ENCODE results near the gene MCM6. TPM values are rescaled to one million over a fixed set of nuclear protein-coding genes. Genes with fewer than 3 reads are reported as not detected.
"Not testable (repeated sequence)": the region's sequence is repeated elsewhere in the genome, so short reads cannot be mapped to it uniquely, and the experiment has no call there.

Gene MCM6
- total RNA-seq, 8 experiments from 2014 or later, result 9.1 to 124 (median 19.0) TPM

DNA sequence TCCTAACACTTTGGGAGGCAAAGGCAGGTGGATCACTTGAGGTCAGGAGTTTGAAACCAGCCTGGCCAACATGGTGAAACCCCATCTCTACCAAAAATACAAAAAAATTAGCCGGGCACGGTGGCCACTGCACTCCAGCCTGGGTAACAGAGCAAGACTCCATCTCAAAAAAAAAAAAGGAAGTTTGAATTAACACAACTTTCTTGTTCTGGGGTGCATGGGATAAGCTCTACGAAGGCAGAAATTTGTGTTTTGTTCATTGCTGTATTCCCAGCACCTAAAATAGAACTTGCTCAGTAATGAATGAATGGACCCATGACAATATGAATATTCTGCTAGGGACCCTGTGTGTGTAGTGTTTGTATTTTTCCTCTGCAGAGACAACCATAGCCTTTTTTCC is 68.4 kb downstream of the MCM6 start:
- WGBS, 10 experiments, result 71 to 100% (median 79%) methylated on average over 1 to 3 of the region's 3 CpGs; no CpG with 5 or more reads in 2 of the 10 experiments

DNA sequence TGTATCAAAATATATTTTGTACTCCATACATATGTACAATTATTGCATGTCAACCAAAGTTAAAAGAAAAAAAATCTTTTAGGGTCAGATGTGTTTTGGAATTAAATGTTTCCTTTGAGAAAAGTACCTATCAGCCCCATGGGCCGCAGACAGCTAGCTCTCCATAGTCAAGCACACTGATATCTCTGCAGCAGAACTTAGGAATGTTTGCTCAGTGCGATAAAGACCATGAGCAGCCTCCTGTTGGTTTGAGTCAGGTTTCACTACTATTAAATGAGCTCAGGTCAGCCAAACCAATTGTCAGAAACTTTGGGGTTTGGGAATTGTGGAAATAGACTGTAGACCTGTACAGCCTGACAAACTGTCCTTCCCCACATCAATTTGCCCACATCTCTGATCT is 73.0 kb downstream of the MCM6 start:
- no peak for ATAC-seq (replicated peaks in 6 of 8)
- no peaks in the 10 kb centered on the region for H3K4me1 ChIP-seq (replicated peaks in 1 of 2)
- no peak overlapping the region for H3K4me3 ChIP-seq
- no peak overlapping the region for H3K27ac ChIP-seq
- 50 to 100% (median 100%) methylated on average over 1 to 2 of the region's 2 CpGs; no CpG with 5 or more reads in 5 of the 10 experiments for WGBS, 10 experiments
- in situ Hi-C loops (cut with MboI; ENCODE audit: low pct_unique_long_range_greater_than_20kb in 2 of 9, low sequenced_read_pairs in 9 of 9, unreplicated experiment in 9 of 9), result no loop called here

More for the DNA sequence above, 68.4 kb downstream of the MCM6 start:
- H3K27ac ChIP-seq; in situ Hi-C loops (cut with MboI; ENCODE audit: low pct_unique_long_range_greater_than_20kb in 2 of 9, low sequenced_read_pairs in 9 of 9, unreplicated experiment in 9 of 9); H3K4me1 ChIP-seq (replicated peaks in 1 of 2); ATAC-seq (replicated peaks in 6 of 8); H3K4me3 ChIP-seq: not testable (repeated sequence)

DNA sequence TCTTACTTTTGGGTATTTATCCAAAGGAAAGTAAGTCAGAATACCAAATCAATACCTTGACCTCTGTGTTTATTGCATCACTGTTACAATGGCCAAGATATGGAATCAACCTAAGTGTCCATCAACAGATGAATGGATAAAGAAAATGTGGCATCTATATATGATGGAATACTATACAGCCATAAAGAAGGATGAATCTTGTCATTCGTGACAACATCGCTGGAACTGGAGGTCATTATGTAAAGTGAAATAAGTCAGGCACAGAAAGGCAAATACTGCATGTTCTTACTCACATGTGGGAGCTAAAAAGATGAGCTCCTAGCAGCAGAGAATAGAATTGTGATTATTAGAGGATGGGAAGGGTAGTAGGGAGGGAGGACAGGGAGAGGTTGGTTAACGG is 73.9 kb downstream of the MCM6 start:
- H3K27ac ChIP-seq, result no peak overlapping the region
- 0 to 93% (median 62%) methylated on average over 1 to 3 of the region's 3 CpGs for WGBS, 10 experiments
- no peak overlapping the region for H3K4me3 ChIP-seq
- H3K4me1 ChIP-seq (replicated peaks in 1 of 2), result no peaks in the 10 kb centered on the region
- no peak for ATAC-seq (replicated peaks in 6 of 8)
- in situ Hi-C loops (cut with MboI; ENCODE audit: low pct_unique_long_range_greater_than_20kb in 2 of 9, low sequenced_read_pairs in 9 of 9, unreplicated experiment in 9 of 9), result no loop called here

DNA sequence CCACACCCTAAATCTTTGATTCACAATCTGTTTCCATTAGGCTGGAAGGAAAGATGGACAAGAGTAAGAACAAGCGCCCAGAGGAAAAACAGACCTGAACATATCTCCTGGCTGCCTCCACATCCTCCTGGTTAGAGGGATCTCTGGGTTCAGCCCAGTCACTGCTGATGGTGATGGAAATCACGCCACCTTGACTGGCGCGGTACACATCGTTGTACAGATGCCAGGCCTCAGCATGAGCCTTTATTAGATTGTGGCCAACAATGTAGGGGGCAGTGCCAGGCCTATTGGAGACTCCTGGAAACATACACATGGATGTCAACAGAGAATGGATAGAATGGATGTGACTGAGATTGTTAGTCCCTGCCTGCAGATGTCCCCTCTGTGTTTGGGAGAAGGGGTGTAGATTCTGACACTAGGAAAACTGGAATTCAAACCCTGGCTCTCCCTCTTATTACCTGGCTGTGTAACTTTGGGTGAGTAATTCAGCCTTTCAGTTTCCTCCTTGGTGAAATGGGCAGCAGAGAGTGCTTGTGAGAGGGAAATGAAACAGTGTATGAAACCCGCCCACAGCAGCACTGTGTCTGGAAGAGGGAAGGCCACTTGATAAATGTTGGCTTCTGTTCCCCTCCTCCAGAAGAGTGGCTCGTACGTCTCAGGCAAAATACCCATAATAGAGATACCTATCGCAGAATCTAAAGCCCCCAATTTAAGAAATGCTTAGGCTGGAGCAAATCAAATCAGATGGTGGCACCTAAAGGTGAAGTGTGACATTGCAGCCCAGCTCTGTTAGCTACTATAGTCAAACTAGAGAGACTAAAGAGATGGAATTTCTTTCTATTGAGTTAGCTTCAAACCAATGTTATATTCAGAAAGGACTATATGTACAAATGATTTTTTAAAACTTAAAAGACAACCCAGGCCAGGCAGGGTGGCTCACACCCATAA is 75.5 kb downstream of the MCM6 start:
- H3K27ac ChIP-seq, result no peak overlapping the region
- WGBS, 10 experiments, result 41 to 93% (median 74%) methylated on average over 3 to 9 of the region's 9 CpGs; no CpG with 5 or more reads in 3 of the 10 experiments
- no peak for ATAC-seq (replicated peaks in 6 of 8)

DNA sequence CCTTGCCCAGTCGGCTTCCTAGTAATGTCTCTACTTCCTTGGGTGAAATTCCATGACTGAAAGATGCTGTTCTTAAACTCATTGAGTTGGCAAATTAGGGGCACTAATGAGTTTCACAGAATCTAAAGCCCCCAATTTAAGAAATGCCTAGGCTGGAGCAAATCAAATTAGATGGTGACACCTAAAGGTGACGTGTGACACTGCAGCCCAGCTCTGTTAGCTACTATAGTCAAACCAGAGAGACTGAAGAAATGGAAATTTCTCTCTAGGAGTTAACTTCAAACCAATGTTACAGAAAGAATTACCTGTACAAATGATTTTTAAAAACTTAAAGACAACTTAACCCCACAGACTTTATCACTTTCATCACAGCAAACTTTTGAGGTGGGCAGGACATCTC is 76.5 kb downstream of the MCM6 start:
- WGBS, 10 experiments, result 17 to 63% (median 33%) methylated on average over 1 to 2 of the region's 2 CpGs; no CpG with 5 or more reads in 5 of the 10 experiments
- no peak for ATAC-seq (replicated peaks in 6 of 8)
- H3K27ac ChIP-seq, result no peak overlapping the region
- H3K4me1 ChIP-seq (replicated peaks in 1 of 2), result no peaks in the 10 kb centered on the region
- H3K4me3 ChIP-seq, result no peak overlapping the region
- in situ Hi-C loops (cut with MboI; ENCODE audit: low pct_unique_long_range_greater_than_20kb in 2 of 9, low sequenced_read_pairs in 9 of 9, unreplicated experiment in 9 of 9), result no loop called here

More for the DNA sequence above, 75.5 kb downstream of the MCM6 start:
- H3K4me3 ChIP-seq, result no peak overlapping the region
- no peaks in the 10 kb centered on the region for H3K4me1 ChIP-seq (replicated peaks in 1 of 2)
- in situ Hi-C loops (cut with MboI; ENCODE audit: low pct_unique_long_range_greater_than_20kb in 2 of 9, low sequenced_read_pairs in 9 of 9, unreplicated experiment in 9 of 9), result no loop called here

DNA sequence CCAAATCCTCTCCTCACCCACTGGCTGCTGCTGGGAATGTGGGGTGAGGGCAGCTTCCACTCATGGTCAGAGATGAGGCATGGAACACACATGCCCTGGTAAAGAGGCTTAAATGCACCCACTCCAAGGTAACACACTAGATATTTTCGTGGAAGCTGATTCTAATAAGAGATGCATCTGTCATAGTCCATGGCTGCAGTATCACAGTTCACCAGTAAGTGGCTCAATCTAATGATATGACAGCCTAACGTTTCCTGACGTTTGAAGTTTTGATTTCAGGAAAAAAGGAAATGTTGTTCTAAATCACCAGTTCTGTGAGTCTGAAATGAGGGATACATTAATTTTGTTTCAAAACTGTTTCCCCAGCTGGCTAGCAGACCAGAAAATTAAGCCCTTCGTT is 77.5 kb downstream of the MCM6 start:
- in situ Hi-C loops (cut with MboI; ENCODE audit: low pct_unique_long_range_greater_than_20kb in 2 of 9, low sequenced_read_pairs in 9 of 9, unreplicated experiment in 9 of 9), result no loop called here
- Histone ChIP-seq H3K4me3 (no peak overlapping the region), H3K4me1 (replicated peaks in 1 of 2) (no peaks in the 10 kb centered on the region), H3K27ac (no peak overlapping the region)
- peak in 2 of 8 experiments; percentile 10 to 16 for ATAC-seq (replicated peaks in 6 of 8)
- WGBS, 10 experiments, result 7 to 100% (median 56%) methylated on average over 1 to 4 of the region's 4 CpGs; no CpG with 5 or more reads in 1 of the 10 experiments

DNA sequence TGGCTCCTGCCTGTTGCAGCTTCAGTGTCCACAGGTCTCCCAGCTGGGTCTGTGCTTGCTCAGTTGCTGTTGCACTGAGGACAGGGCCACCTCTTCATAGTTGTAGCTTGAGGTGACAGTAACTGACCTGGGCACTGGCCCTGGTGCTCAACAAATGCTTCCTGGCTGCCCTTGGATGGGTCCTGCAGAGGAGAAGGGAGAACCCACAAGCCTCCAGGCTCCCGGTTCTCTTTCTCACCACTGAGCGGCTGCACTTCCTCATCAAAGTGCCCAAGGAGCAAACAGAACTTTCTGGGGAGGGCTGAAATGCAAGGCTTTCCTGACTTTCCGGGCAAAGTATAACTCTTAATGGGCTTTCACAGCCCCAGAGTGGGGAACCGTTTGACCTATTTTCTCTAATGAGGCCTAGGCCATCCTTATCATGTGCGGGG is 78.0 kb downstream of the MCM6 start:
- 100% methylated on average over 3 of the region's 5 CpGs; no CpG with 5 or more reads in 9 of the 10 experiments for WGBS, 10 experiments
- no peak overlapping the region for H3K27ac ChIP-seq

DNA sequence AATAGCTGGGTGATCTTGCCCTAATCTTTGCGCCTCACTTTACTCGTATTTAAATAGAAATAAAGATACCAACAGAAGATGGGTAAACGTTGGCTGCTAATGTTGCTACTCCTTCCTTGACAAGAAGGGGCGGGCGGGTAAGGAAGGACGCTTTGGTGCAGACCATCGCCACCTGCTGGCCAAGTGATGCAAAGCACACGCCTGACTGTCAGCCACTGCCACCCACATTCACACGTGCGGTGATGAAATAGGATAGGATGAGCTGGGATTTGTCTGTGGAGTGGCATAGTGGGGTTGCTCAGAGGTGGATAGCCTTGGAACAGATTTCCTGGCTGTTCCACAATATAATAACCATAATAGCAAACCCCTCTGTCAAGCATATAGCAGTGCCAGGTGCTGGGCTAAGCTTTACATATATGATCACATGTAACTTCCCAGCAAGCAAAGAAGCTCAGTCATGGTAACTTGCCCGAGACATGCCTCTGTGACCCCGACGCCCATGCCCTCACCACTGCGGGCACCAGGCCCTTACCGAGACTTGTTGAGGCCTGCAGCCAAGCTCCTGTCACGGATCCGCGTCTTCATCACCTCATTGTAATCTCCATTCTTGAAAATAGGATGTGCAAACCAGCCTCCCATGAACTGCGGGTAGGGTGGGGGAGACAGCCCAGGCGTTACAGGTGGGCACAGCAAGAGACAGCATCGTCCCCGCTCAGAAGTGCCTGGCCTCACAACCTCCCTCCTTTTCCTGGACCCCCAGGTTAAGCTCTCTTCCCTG is 78.6 kb downstream of the MCM6 start:
- in situ Hi-C loops (cut with MboI; ENCODE audit: low pct_unique_long_range_greater_than_20kb in 2 of 9, low sequenced_read_pairs in 9 of 9, unreplicated experiment in 9 of 9), result no loop called here
- H3K4me1 ChIP-seq (replicated peaks in 1 of 2), result no peaks in the 10 kb centered on the region
- peak; percentile 43 to 95 (median 87) for ATAC-seq (replicated peaks in 6 of 8)
- no peak overlapping the region for H3K27ac ChIP-seq
- no peak overlapping the region for H3K4me3 ChIP-seq
- 25 to 80% (median 59%) methylated on average over 1 to 6 of the region's 22 CpGs; no CpG with 5 or more reads in 7 of the 10 experiments for WGBS, 10 experiments

More for the DNA sequence above, 78.0 kb downstream of the MCM6 start:
- in situ Hi-C loops (cut with MboI; ENCODE audit: low pct_unique_long_range_greater_than_20kb in 2 of 9, low sequenced_read_pairs in 9 of 9, unreplicated experiment in 9 of 9), result no loop called here
- no peaks in the 10 kb centered on the region for H3K4me1 ChIP-seq (replicated peaks in 1 of 2)
- H3K4me3 ChIP-seq, result no peak overlapping the region
- no peak for ATAC-seq (replicated peaks in 6 of 8)

DNA sequence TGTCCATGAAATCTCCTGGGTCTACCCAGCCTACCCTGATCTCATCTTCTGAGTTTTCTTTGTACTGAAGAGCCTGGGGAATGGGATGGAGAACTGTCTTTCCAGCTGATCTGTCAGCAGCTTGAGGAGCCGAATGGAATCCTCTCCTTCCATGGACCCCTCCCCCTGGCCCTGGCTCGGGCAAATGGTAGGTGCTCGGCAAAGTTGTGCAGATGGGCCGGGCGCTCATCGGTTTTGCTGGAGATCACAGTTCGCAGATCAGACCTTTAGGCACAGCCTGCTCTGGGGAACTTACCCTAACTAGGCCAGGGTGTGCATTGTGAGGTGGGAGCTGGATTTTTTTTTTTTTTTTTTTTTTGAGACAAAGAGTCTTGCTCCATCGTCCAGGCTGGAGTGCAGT is 79.6 kb downstream of the MCM6 start:
- Histone ChIP-seq H3K27ac (no peak overlapping the region), H3K4me1 (replicated peaks in 1 of 2) (no peaks in the 10 kb centered on the region), H3K4me3 (no peak overlapping the region)
- WGBS, 10 experiments, result 50 to 100% (median 97%) methylated on average over 1 to 3 of the region's 8 CpGs; no CpG with 5 or more reads in 6 of the 10 experiments
- in situ Hi-C loops (cut with MboI; ENCODE audit: low pct_unique_long_range_greater_than_20kb in 2 of 9, low sequenced_read_pairs in 9 of 9, unreplicated experiment in 9 of 9), result no loop called here
- no peak for ATAC-seq (replicated peaks in 6 of 8)

DNA sequence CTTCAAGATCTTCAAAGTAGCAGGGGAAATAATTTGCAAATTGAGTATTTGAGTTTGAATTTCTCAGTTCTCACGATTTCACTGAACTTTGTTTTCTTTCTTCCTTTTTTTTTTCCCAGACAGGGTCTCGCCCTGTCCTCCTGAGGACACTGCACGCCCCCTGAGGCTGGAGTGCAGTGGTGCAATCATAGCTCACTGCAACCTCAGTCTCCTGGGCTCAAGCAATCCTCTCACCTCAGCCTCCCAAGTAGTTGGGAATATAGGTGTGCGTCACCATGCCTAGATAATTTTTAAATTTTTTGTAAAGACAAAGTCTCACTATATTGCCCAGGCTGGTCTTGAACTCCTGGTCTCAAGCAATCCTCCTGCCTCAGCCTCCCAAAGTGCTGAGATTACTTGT is 80.6 kb downstream of the MCM6 start:
- 19 to 100% (median 80%) methylated on average over 1 to 4 of the region's 4 CpGs for WGBS, 10 experiments
- not testable (repeated sequence) for H3K4me1 ChIP-seq (replicated peaks in 1 of 2); ATAC-seq (replicated peaks in 6 of 8)

DNA sequence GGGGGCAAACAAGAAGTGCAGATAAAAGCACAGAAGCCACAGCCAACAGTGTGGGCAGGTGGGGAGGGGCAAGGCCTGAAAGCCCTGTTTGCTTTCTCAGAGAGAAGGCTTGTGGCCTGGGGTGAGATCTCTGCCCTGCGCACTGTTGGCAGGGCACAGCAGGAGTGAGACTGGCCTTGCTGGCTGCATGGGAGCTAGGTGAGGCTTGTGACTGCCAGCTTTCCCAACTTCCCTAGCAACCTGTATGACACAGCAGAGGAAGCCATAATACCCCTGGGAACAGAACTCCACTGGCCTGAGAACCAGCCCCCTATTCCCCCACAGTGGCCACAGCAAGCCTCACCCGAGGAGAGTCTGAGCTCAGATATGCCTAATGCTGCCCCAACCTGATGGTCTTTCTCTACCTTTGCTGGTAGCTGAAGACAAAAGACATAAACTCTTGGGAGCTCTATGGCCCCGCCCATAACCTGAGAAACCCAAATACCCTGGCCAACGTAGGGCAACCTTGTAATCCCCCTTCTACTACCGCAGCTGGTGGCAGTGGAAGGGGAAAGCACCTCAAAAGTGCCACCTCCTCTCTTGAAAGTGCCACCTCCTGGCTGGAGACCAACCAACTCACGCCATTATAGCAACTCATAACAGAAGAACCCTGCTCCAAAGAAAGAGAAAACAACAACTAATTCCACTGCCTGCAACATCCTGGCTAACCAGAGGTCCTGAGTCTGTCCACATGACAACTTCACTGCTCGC is 83.7 kb downstream of the MCM6 start:
- H3K4me3 ChIP-seq, result no peak overlapping the region
- no peak overlapping the region for H3K27ac ChIP-seq
- 0 to 100% (median 69%) methylated on average over 1 to 4 of the region's 7 CpGs; no CpG with 5 or more reads in 3 of the 10 experiments for WGBS, 10 experiments
- no peaks in the 10 kb centered on the region for H3K4me1 ChIP-seq (replicated peaks in 1 of 2)
- ATAC-seq (replicated peaks in 6 of 8), result no peak
- in situ Hi-C loops (cut with MboI; ENCODE audit: low pct_unique_long_range_greater_than_20kb in 2 of 9, low sequenced_read_pairs in 9 of 9, unreplicated experiment in 9 of 9), result no loop called here

More for the DNA sequence above, 80.6 kb downstream of the MCM6 start:
- H3K4me3 ChIP-seq; H3K27ac ChIP-seq; in situ Hi-C loops (cut with MboI; ENCODE audit: low pct_unique_long_range_greater_than_20kb in 2 of 9, low sequenced_read_pairs in 9 of 9, unreplicated experiment in 9 of 9): not testable (repeated sequence)

DNA sequence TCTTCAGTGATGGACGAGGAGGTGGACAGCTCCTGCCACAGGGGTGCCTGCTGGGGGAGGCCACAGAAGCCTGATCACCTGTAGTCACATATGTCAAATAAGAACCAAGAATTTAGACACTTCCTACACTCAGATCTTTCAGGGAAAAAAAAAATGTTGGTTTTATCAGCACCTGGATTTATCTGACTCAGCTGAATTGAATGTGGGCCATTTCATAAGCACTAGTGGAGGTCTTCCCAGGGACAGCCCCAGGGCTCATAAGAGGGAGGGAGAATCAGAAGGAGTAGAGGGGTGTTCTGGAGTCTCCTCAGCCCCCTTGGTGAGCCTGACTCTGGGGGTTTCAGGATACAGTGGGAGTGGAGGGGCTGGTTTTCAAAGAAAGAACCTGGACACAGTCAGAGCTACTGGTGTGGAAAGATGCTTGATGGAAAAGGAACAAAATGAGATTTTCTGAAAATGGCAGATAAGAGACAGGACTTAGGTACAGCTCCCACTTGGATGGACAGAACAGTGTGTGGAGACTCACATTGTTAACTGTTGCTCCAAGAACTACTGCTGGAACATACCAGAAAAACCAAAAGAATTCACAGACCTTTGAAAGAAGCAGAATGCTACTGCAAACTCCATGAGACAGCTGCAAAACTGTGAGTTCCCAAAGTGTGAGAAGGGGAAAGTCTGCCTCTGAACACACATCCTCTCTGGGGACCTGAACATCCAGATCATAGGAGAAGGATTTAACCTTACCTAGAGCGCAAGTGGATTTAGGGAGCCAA is 84.6 kb downstream of the MCM6 start:
- Histone ChIP-seq H3K27ac (no peak overlapping the region), H3K4me3 (no peak overlapping the region), H3K4me1 (replicated peaks in 1 of 2) (no peaks in the 10 kb centered on the region)
- ATAC-seq (replicated peaks in 6 of 8), result peak in 1 of 8 experiments; percentile 44
- in situ Hi-C loops (cut with MboI; ENCODE audit: low pct_unique_long_range_greater_than_20kb in 2 of 9, low sequenced_read_pairs in 9 of 9, unreplicated experiment in 9 of 9), result no loop called here
- 71 to 100% (median 80%) methylated on average over 1 of the region's 2 CpGs; no CpG with 5 or more reads in 5 of the 10 experiments for WGBS, 10 experiments
